ENCODE results near the gene LSM3.

- TF ChIP-seq ZFX (IDR thresholded peaks at IDR 0.05; ENCODE audit: borderline replicate concordance) (no peak), CTCF (IDR thresholded peaks at IDR 0.05) (no peak)
Observed at GRCh38 chr3:14213066-14213774, 34.6 kb downstream of the LSM3 start.

Measured in 22Rv1 (cell line).